Suprapubic skin (tissue), 4 donors: ENCODE measurements around the gene TREH. TPM values are rescaled to one million over a fixed set of nuclear protein-coding genes. Genes with fewer than 3 reads are reported as not detected.

ENCODE experiments used
- DNase-seq, 2 donors: peaks; one replicate each; pipeline ENCODE4 v3.0.0-alpha.2; 2019; ENCODE audit warnings: low spot score in 2 of 2
- H3K27ac ChIP-seq: fragments of 200-600 bp; sonication (generic); one replicate; pipeline ENCODE4 v1.5.1; 2019
- H3K27me3 ChIP-seq: fragments of 200-600 bp; sonication (generic); one replicate; pipeline ENCODE4 v1.5.1; 2019
- H3K36me3 ChIP-seq: fragments of 200-600 bp; sonication (generic); one replicate; pipeline ENCODE4 v1.5.1; 2019
- H3K4me1 ChIP-seq: fragments of 200-600 bp; sonication (generic); one replicate; pipeline ENCODE4 v1.5.1; 2019
- H3K4me3 ChIP-seq: fragments of 200-600 bp; sonication (generic); one replicate; pipeline ENCODE4 v1.5.1; 2019; ENCODE audit warnings: mild to moderate bottlenecking
- H3K9me3 ChIP-seq: fragments of 200-600 bp; sonication (generic); one replicate; pipeline ENCODE4 v1.5.1; 2019
- EP300 ChIP-seq: sonication (generic); formaldehyde crosslinking; IDR thresholded peaks from one replicate; pipeline ENCODE4 v1.6.1; 2017; ENCODE audit warnings: antibody characterized with exemption
- POLR2A ChIP-seq, 2 donors: fragments of 450-650 bp; IDR thresholded peaks; one replicate each; pipeline ENCODE4 v1.6.1; 2017; ENCODE audit warnings: antibody characterized with exemption in 2 of 2, mild to moderate bottlenecking in 2 of 2, moderate library complexity in 2 of 2
- POLR2AphosphoS5 ChIP-seq, 3 donors: sonication (generic); formaldehyde crosslinking; IDR thresholded peaks; one replicate each; pipeline ENCODE4 v1.6.1; 2017; ENCODE audit warnings: antibody characterized with exemption in 3 of 3
- WGBS: methylation state at CpG from one replicate; pipeline ENCODE4 v1.1.5; 2018; 5-methylcytosine and 5-hydroxymethylcytosine counted together
- total RNA-seq, 4 donors: library from RNA; depleted of rRNA; stranded (reverse); fragments of >200 nt; gene quantifications; one replicate each; pipeline ENCODE4 v1.1.0, GENCODE V29; 2016
- TF ChIP-seq, protein P1 (sequence below), 2 donors: fragments of 200-600 bp in 1 of 2; fragments of 450-650 bp in 1 of 2; sonication (generic) in 1 of 2; IDR thresholded peaks; one replicate each; pipeline ENCODE4 v1.5.1; 2016 to 2019; ENCODE audit warnings: antibody characterized with exemption in 2 of 2, mild to moderate bottlenecking in 1 of 2, moderate library complexity in 1 of 2

Gene TREH
- total RNA-seq, 4 donors from 2014 or later, result not detected

DNA sequence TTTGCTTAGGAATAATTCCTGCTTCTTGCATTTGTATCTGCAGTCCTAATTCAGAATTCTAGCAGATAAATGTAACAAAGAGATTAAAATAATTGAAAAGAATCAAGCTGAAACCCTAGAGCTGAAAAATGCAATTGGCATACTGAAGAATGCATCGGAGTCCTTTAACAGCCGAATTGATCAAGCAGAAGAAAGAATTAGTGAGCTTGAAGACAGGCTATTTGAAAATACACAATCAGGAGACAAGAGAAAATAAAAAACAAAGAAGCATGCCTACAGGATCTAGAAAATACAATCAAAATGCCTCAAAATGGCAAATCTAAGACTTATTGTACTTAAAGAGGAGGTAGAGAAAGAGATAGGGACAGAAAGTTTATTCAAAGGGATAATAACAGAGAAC is 8.2 kb downstream of the TREH start:
- TF ChIP-seq EP300 (no peak), POLR2A (IDR thresholded peaks at IDR 0.05) (no peak), POLR2AphosphoS5 (IDR thresholded peaks at IDR 0.05) (no peak)
- TF ChIP-seq, protein P1, sequence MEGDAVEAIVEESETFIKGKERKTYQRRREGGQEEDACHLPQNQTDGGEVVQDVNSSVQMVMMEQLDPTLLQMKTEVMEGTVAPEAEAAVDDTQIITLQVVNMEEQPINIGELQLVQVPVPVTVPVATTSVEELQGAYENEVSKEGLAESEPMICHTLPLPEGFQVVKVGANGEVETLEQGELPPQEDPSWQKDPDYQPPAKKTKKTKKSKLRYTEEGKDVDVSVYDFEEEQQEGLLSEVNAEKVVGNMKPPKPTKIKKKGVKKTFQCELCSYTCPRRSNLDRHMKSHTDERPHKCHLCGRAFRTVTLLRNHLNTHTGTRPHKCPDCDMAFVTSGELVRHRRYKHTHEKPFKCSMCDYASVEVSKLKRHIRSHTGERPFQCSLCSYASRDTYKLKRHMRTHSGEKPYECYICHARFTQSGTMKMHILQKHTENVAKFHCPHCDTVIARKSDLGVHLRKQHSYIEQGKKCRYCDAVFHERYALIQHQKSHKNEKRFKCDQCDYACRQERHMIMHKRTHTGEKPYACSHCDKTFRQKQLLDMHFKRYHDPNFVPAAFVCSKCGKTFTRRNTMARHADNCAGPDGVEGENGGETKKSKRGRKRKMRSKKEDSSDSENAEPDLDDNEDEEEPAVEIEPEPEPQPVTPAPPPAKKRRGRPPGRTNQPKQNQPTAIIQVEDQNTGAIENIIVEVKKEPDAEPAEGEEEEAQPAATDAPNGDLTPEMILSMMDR (IDR thresholded peaks at IDR 0.05), result no peak
- H3K27me3 ChIP-seq, result no peaks in the 10 kb centered on the region
- no peaks in the 10 kb centered on the region for H3K4me1 ChIP-seq
- no peaks in the 10 kb centered on the region for H3K9me3 ChIP-seq
- WGBS, result 98% methylated on average over 2 of the region's 2 CpGs
- DNase-seq, result no peak
- no peak overlapping the region for H3K4me3 ChIP-seq
- H3K27ac ChIP-seq, result no peak overlapping the region
- H3K36me3 ChIP-seq, result no peaks in the 10 kb centered on the region

DNA sequence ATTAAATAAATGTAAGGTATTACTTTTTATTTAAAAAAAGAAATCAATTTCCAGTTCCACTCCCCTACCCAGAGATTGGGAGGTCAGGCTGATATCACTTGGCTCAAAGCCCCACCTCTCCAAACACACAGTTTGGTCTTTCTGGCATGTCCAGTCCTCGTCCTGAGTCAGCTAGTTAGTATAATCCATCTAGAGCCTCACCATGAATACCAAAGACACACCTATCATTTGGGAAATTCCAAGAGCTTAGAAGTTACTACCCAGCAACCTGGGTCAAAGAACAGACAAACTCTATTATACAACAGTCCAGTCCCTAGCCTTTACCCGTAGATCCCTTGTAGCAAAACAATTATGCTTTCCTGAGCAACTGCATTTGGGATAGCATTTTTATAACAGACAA is 9.4 kb downstream of the TREH start:
- Histone ChIP-seq H3K9me3 (no peaks in the 10 kb centered on the region), H3K36me3 (no peaks in the 10 kb centered on the region), H3K27me3 (no peaks in the 10 kb centered on the region), H3K27ac (no peak overlapping the region), H3K4me3 (no peak overlapping the region), H3K4me1 (no peaks in the 10 kb centered on the region)
- 73% methylated on average over 2 of the region's 2 CpGs for WGBS
- TF ChIP-seq EP300 (no peak), POLR2A (IDR thresholded peaks at IDR 0.05) (no peak), POLR2AphosphoS5 (IDR thresholded peaks at IDR 0.05) (no peak)
- TF ChIP-seq, protein P1 (IDR thresholded peaks at IDR 0.05), result no peak
- DNase-seq, result no peak

DNA sequence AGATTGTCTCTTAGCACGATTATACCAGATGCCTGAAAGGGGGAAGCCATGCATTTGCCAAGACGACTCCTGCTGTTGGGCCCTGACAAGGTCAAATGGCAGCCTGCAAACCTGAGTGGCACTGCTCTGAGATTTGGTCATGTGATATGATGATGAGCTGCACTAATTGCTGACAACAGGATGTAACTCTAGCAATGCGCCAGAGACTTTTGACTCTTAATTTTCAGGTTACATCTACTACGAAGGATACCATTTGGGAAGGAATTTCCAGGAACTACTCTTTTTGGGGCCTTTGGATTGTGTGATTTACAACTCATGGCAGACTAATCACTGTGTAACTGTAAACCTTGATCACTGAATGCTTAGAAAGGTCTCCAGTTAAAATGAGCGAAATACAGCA is 13.1 kb downstream of the TREH start:
- H3K27ac ChIP-seq, result no peak overlapping the region
- WGBS, result 88% methylated on average over 5 of the region's 5 CpGs
- no peaks in the 10 kb centered on the region for H3K9me3 ChIP-seq
- DNase-seq, result peak in 1 of 2 donors; percentile 6
- H3K27me3 ChIP-seq, result no peaks in the 10 kb centered on the region
- TF ChIP-seq EP300, result no peak
- no peak for TF ChIP-seq POLR2AphosphoS5 (IDR thresholded peaks at IDR 0.05)
- no peak for TF ChIP-seq POLR2A (IDR thresholded peaks at IDR 0.05)
- TF ChIP-seq, protein P1 (IDR thresholded peaks at IDR 0.05), result no peak
- no peaks in the 10 kb centered on the region for H3K36me3 ChIP-seq
- no peaks in the 10 kb centered on the region for H3K4me1 ChIP-seq
- no peak overlapping the region for H3K4me3 ChIP-seq

DNA sequence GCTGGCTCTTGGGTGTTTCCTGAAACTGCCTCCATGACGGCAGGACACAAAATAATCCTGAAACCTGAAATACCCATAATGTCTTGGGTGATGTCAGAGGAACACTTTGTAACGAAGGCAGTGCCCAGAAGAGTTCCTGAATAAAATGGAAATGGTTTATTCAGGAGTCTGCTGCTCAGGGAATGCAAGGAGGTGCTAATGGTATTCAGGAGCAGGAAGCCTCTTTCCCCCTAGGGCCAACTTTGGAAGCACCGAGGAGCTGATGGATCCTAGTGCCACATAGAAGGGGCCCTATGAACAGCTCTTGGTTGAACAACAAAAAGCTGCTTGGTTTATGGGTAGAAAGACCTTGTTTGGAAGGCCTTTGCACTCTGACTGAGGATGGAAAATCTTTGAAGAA is 15.5 kb downstream of the TREH start:
- TF ChIP-seq, protein P1 (IDR thresholded peaks at IDR 0.05), result no peak
- TF ChIP-seq POLR2A (IDR thresholded peaks at IDR 0.05), result no peak
- no peak for TF ChIP-seq EP300
- no peak for TF ChIP-seq POLR2AphosphoS5 (IDR thresholded peaks at IDR 0.05)
- no peaks in the 10 kb centered on the region for H3K27me3 ChIP-seq
- peaks cover 14% of the 10 kb centered on the region for H3K4me1 ChIP-seq
- H3K9me3 ChIP-seq, result no peaks in the 10 kb centered on the region
- no peak for DNase-seq
- no peak overlapping the region for H3K27ac ChIP-seq
- no peaks in the 10 kb centered on the region for H3K36me3 ChIP-seq
- H3K4me3 ChIP-seq, result no peak overlapping the region
- 61% methylated on average over 3 of the region's 3 CpGs for WGBS

DNA sequence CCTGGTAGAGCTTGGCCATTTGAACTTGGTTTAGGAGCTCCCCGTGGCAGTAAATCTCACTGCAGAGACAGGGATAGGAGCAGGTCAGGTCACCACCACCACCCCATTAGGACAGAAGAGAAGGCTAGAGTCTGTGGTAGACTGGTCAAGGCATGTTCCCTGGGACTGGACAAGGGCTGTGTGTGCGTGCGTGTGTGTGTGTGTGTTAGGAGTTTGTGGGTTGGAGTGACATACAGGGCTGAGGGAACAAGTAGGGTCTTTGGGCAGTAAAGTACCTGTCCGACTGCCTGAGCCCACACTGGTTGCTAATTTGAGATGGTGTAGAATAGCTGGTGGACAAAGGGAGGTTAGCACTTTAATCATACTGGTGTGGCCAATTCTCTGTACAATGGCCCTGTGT is 16.1 kb downstream of the TREH start:
- no peaks in the 10 kb centered on the region for H3K9me3 ChIP-seq
- H3K27ac ChIP-seq, result no peak overlapping the region
- peaks cover 18% of the 10 kb centered on the region for H3K4me1 ChIP-seq
- peak; percentile 18 for DNase-seq
- no peaks in the 10 kb centered on the region for H3K36me3 ChIP-seq
- WGBS, result 94% methylated on average over 4 of the region's 4 CpGs
- no peak overlapping the region for H3K4me3 ChIP-seq
- no peaks in the 10 kb centered on the region for H3K27me3 ChIP-seq
- no peak for TF ChIP-seq POLR2AphosphoS5 (IDR thresholded peaks at IDR 0.05)
